Right ventricle myocardium superior (tissue), 1 donor: ENCODE results near the gene FOXS1. TPM values are rescaled to one million over a fixed set of nuclear protein-coding genes. Genes with fewer than 3 reads are reported as not detected.
"Not testable (repeated sequence)": the region's sequence is repeated elsewhere in the genome, so short reads cannot be mapped to it uniquely, and the experiment has no call there.

Experiments used
- ATAC-seq: fragments of 200-7000 bp; cut with Tn5 transposase; one replicate; pipeline ENCODE4 v1.9.1; 2020; ENCODE audit warnings: mild to moderate bottlenecking; ENCODE audit not compliant: poor library complexity
- DNase-seq: peaks from one replicate; pipeline ENCODE4 v3.0.0-alpha.2; 2020
- intact Hi-C: fragments of 100-400 bp; cut with DNase I; formaldehyde crosslinking; loops from one replicate; pipeline ENCODE4 v1.11.2; 2022
- total RNA-seq: library from RNA; stranded (reverse); fragmentation: NEBNext Ultra II Directional; extraction: Animal tissue kit (Norgen Biotek cat#: 25700); gene quantifications from one replicate; pipeline ENCODE4 v1.2.1, GENCODE V29; 2021
- donor health status: DM: no; HTN: yes; CAD: no; lungs with severe emphysema.

FOXS1 gene
- total RNA-seq, 1 donor from 2014 or later: 0.62 TPM

- intact Hi-C loops: loop anchor here (10.0 kb wide), 1 partner anchor 205 kb away; no protein-coding TSS in a partner anchor
- ATAC-seq (no peak), DNase-seq (no peak)
These were observed 15.7 kb downstream of the FOXS1 start for GRCh38 chr20:31829731-31830130.

- ATAC-seq, DNase-seq: not testable (repeated sequence)
- intact Hi-C loops: loop anchor here (10.0 kb wide), 1 partner anchor 207 kb away; no protein-coding TSS in a partner anchor
These were observed 17.4 kb downstream of the FOXS1 start for GRCh38 chr20:31828016-31828415.

- ATAC-seq (no peak), DNase-seq (no peak)
- intact Hi-C loops: loop anchor here (10.0 kb wide), 1 partner anchor 208 kb away; no protein-coding TSS in a partner anchor
These were observed 18.3 kb downstream of the FOXS1 start for GRCh38 chr20:31827059-31827458.

GRCh38 chr20:31826074-31826473, 19.3 kb downstream of the FOXS1 start:
- no peak for DNase-seq
- ATAC-seq: no peak
- intact Hi-C loops: loop anchor here (10.0 kb wide), 1 partner anchor 209 kb away; no protein-coding TSS in a partner anchor

GRCh38 chr20:31824554-31825313, 20.7 kb downstream of the FOXS1 start:
- ATAC-seq (no peak), DNase-seq (no peak)
- intact Hi-C loops: loop anchor here (10.0 kb wide), 1 partner anchor 210 kb away; no protein-coding TSS in a partner anchor

- ATAC-seq: no peak
- no peak for DNase-seq
- intact Hi-C loops: loop anchor here (10.0 kb wide), 1 partner anchor 211 kb away; no protein-coding TSS in a partner anchor
These were observed 21.3 kb downstream of the FOXS1 start for GRCh38 chr20:31824125-31824485.

- intact Hi-C loops: loop anchor here (10.0 kb wide), 1 partner anchor 211 kb away; no protein-coding TSS in a partner anchor
- no peak for ATAC-seq
- DNase-seq: no peak
These were observed 21.9 kb downstream of the FOXS1 start for GRCh38 chr20:31823360-31824124.

- intact Hi-C loops: loop anchor here (10.0 kb wide), 1 partner anchor 212 kb away; no protein-coding TSS in a partner anchor
- ATAC-seq (peak; percentile 90), DNase-seq (peak; percentile 89)
These were observed 22.7 kb downstream of the FOXS1 start for GRCh38 chr20:31822421-31823330.

- intact Hi-C loops: loop anchor here (10.0 kb wide), 1 partner anchor 213 kb away; no protein-coding TSS in a partner anchor
- DNase-seq (no peak), ATAC-seq (no peak)
These were observed 24.0 kb downstream of the FOXS1 start for GRCh38 chr20:31821427-31821826.

GRCh38 chr20:31820228-31820627, 25.2 kb downstream of the FOXS1 start:
- ATAC-seq (no peak), DNase-seq (no peak)
- intact Hi-C loops: loop anchor here (10.0 kb wide), 1 partner anchor 215 kb away; no protein-coding TSS in a partner anchor

- intact Hi-C loops: no loop called here
- ATAC-seq: peak; percentile 47
- DNase-seq: peak; percentile 68
These were observed 26.2 kb downstream of the FOXS1 start, which contains the start of gene MYLK2 for GRCh38 chr20:31819083-31819784. MYLK2 (plus strand) TSS chr20:31819356; CDS start chr20:31819581, 225 bp downstream.

GRCh38 chr20:31818376-31818908, 27.0 kb downstream of the FOXS1 start:
- ATAC-seq: no peak
- no peak for DNase-seq
- intact Hi-C loops: no loop called here

GRCh38 chr20:31817461-31817860, 27.9 kb downstream of the FOXS1 start:
- DNase-seq (no peak), ATAC-seq (no peak)
- intact Hi-C loops: no loop called here

GRCh38 chr20:31816221-31816620, 29.2 kb downstream of the FOXS1 start:
- DNase-seq: no peak
- no peak for ATAC-seq
- intact Hi-C loops: no loop called here

- DNase-seq (no peak), ATAC-seq (peak; percentile 34)
- intact Hi-C loops: no loop called here
These were observed 29.8 kb downstream of the FOXS1 start for GRCh38 chr20:31815408-31816188.

GRCh38 chr20:31814142-31814541, 31.3 kb downstream of the FOXS1 start:
- ATAC-seq, DNase-seq, intact Hi-C loops: not testable (repeated sequence)

GRCh38 chr20:31813611-31814010, 31.8 kb downstream of the FOXS1 start:
- intact Hi-C loops: no loop called here
- ATAC-seq (no peak), DNase-seq (no peak)
